GM12878 (cell line): ENCODE results near the gene EIF5B. TPM values are rescaled to one million over a fixed set of nuclear protein-coding genes. Genes with fewer than 3 reads are reported as not detected.

Source experiments
- ATAC-seq: fragments of 200-7000 bp; cut with Tn5 transposase; 3 replicates; pipeline ENCODE4 v1.9.1; 2020; ENCODE audit warnings: mild to moderate bottlenecking, moderate library complexity
- BruUV-seq: library from RNA; stranded (reverse); fragments of 400-500 nt; replicated peaks from 2 replicates; lab custom pipeline; 2021; lab: Mats Ljungman, UMichigan
- CTCF ChIA-PET: fragments of 300-600 bp; sonication (Branson Sonifier 250); formaldehyde crosslinking; extraction: SDS; loops from one replicate; lab custom pipeline; 2021; ENCODE audit warnings: inconsistent platforms; lab: Yijun Ruan, JAX
- POLR2A ChIA-PET: fragments of 350-600 bp; formaldehyde crosslinking; extraction: SDS; loops from one replicate; lab custom pipeline; 2021; ENCODE audit warnings: inconsistent platforms; lab: Charles Lee
- RAD21 ChIA-PET: fragments of 300-600 bp; sonication (Branson Sonifier 250); formaldehyde crosslinking; loops from one replicate; lab custom pipeline; 2023; ENCODE audit warnings: antibody characterized with exemption; ENCODE audit not compliant: unreplicated experiment; lab: Charles Lee
- SMC1A ChIA-PET: fragments of 300-600 bp; sonication (Branson Sonifier 250); formaldehyde crosslinking; loops from one replicate; lab custom pipeline; 2023; ENCODE audit not compliant: unreplicated experiment, uncharacterized antibody; lab: Charles Lee
- DNase-seq: peaks from one replicate; pipeline ENCODE4 v3.0.0-alpha.2; 2011; ENCODE audit warnings: low read depth, low spot score
- FAIRE-seq: peaks from 3 replicates; lab custom pipeline; 2011; peaks lifted over from hg19 to GRCh38; lab: Jason Lieb, UNC
- H2AFZ ChIP-seq: 2 replicates; pipeline ENCODE4 v1.6.0; 2011; ENCODE audit warnings: low read depth, low read length, control low read depth; ENCODE audit not compliant: control insufficient read depth
- H3K27ac ChIP-seq: 2 replicates; pipeline ENCODE4 v1.5.1; 2011; ENCODE audit warnings: control low read depth; ENCODE audit not compliant: control insufficient read depth, insufficient read depth
- H3K27me3 ChIP-seq, 2 experiments: replicated peaks in 1 of 2; 2 replicates each; pipeline versions ENCODE4 v1.6.0 to v1.6.1; 2011; ENCODE audit warnings: low read length in 1 of 2; ENCODE audit not compliant: control insufficient read depth in 2 of 2, insufficient read depth in 2 of 2
- H3K36me3 ChIP-seq, 2 experiments: 2 replicates each; pipeline ENCODE4 v1.5.1; 2011; ENCODE audit warnings: low read length in 1 of 2; ENCODE audit not compliant: control insufficient read depth in 2 of 2, insufficient read depth in 2 of 2
- H3K4me1 ChIP-seq: 2 replicates; pipeline ENCODE4 v1.6.1; 2011; ENCODE audit warnings: mild to moderate bottlenecking, low read length, moderate library complexity, mixed read lengths; ENCODE audit not compliant: control insufficient read depth, insufficient read depth
- H3K4me2 ChIP-seq: 2 replicates; pipeline ENCODE4 v1.6.0; 2011; ENCODE audit warnings: control low read depth; ENCODE audit not compliant: control insufficient read depth, insufficient read depth
- H3K4me3 ChIP-seq: fragments of 200-600 bp; sonication (generic); 2 replicates; pipeline ENCODE4 v1.5.1; 2016
- H3K79me2 ChIP-seq: 2 replicates; pipeline ENCODE4 v1.6.0; 2011; ENCODE audit warnings: low read length; ENCODE audit not compliant: control insufficient read depth, insufficient read depth
- H3K9ac ChIP-seq: 2 replicates; pipeline ENCODE4 v1.8.0; 2011; ENCODE audit warnings: low read length, control low read depth, mixed read lengths; ENCODE audit not compliant: control insufficient read depth, insufficient read depth
- H3K9me3 ChIP-seq: replicated peaks from 3 replicates; pipeline ENCODE4 v1.5.1; 2011; ENCODE audit warnings: mild to moderate bottlenecking, low read length; ENCODE audit not compliant: control insufficient read depth, insufficient read depth
- H4K20me1 ChIP-seq: 2 replicates; pipeline ENCODE4 v1.6.0; 2011; ENCODE audit not compliant: control insufficient read depth, insufficient read depth
- BCLAF1 ChIP-seq: fragments of 450-650 bp; IDR thresholded peaks from 2 replicates; pipeline ENCODE4 v1.6.1; 2017; ENCODE audit warnings: antibody characterized with exemption, mild to moderate bottlenecking, moderate library complexity
- CBX3 ChIP-seq: fragments of 200-600 bp; sonication (generic); IDR thresholded peaks from 2 replicates; pipeline ENCODE4 v1.6.1; 2016; ENCODE audit warnings: low read depth, borderline replicate concordance
- CHD2 ChIP-seq: IDR thresholded peaks from 2 replicates; pipeline ENCODE4 v1.6.1; 2011; ENCODE audit warnings: low read depth, low read length, improper control_type of control experiment, borderline replicate concordance
- E2F8 ChIP-seq: fragments of 450-650 bp; IDR thresholded peaks from 2 replicates; pipeline ENCODE4 v1.6.1; 2018; ENCODE audit warnings: mild to moderate bottlenecking, low read depth, moderate library complexity; ENCODE audit not compliant: partially characterized antibody
- FOXM1 ChIP-seq: IDR thresholded peaks from 2 replicates; pipeline ENCODE4 v1.6.1; 2012; ENCODE audit warnings: low read depth, mild to moderate bottlenecking, inconsistent platforms, low read length, moderate library complexity
- MAX ChIP-seq: IDR thresholded peaks from 2 replicates; pipeline ENCODE4 v1.6.1; 2012; ENCODE audit warnings: low read depth, low read length, improper control_type of control experiment
- PML ChIP-seq: IDR thresholded peaks from 2 replicates; pipeline ENCODE4 v1.6.1; 2012; ENCODE audit warnings: low read length, inconsistent platforms
- POLR2AphosphoS2 ChIP-seq: IDR thresholded peaks from 2 replicates; pipeline ENCODE4 v1.6.1; 2011; ENCODE audit warnings: low read depth, mild to moderate bottlenecking, low read length, improper control_type of control experiment, moderate library complexity
- SMAD5 ChIP-seq: IDR thresholded peaks from 2 replicates; pipeline ENCODE4 v1.6.1; 2016; ENCODE audit warnings: antibody characterized with exemption, low read depth
- SUPT20H ChIP-seq: IDR thresholded peaks from 2 replicates; pipeline ENCODE4 v1.6.1; 2011; ENCODE audit warnings: low read depth, mild to moderate bottlenecking, low read length, moderate library complexity, borderline replicate concordance; ENCODE audit not compliant: control insufficient read depth
- USF1 ChIP-seq: IDR thresholded peaks from 2 replicates; pipeline ENCODE4 v1.6.1; 2011; ENCODE audit warnings: borderline replicate concordance, low read depth, mild to moderate bottlenecking, moderate library complexity, mixed read lengths, low read length; ENCODE audit not compliant: insufficient read depth; ENCODE audit errors: extremely low read length
- YBX1 ChIP-seq: fragments of 450-650 bp; IDR thresholded peaks from 2 replicates; pipeline ENCODE4 v1.6.1; 2016; ENCODE audit warnings: antibody characterized with exemption
- ZBTB4 ChIP-seq: fragments of 450-650 bp; formaldehyde crosslinking; IDR thresholded peaks from 2 replicates; pipeline ENCODE4 v1.4.0; 2022; ENCODE audit warnings: mild to moderate bottlenecking, moderate library complexity
- WGBS: methylation state at CpG from one replicate; pipeline ENCODE4 v1.1.6; 2016; ENCODE audit warnings: low lambda C conversion rate; ENCODE audit not compliant: insufficient replicate concordance, insufficient coverage; ENCODE audit errors: missing lambda C conversion rate; 5-methylcytosine and 5-hydroxymethylcytosine counted together
- in situ Hi-C: fragments of 300-500 bp; cut with MboI; formaldehyde crosslinking; loops from 9 replicates; pipeline ENCODE4 v1.14.3; 2018; ENCODE audit warnings: mixed read lengths
- intact Hi-C: fragments of 100-400 bp; cut with micrococcal nuclease; formaldehyde crosslinking; loops from one replicate; pipeline ENCODE4 v1.14.2; 2022; ENCODE audit not compliant: unreplicated experiment
- polyA plus RNA-seq, 11 experiments: library from polyadenylated mRNA; depleted of rRNA in 4 of 11; unstranded in 6 of 11; stranded (reverse) in 5 of 11; fragments of >200 nt; fragmentation: Nextera tagmentation in 4 of 11; fragmentation: Illumina TruSeq in 1 of 11; extraction: Ambion mirVana in 4 of 11; extraction: Trizol in 1 of 11; gene quantifications; 1 replicate in 1 of 11; 2 replicates in 10 of 11; pipeline versions ENCODE4 v1.2.1 to v1.2.3, GENCODE V29; 2011 to 2016; ENCODE audit warnings: inconsistent platforms in 2 of 11, missing spikeins in 2 of 11, low read depth in 1 of 11
- total RNA-seq, 4 experiments: library from RNA; depleted of rRNA in 3 of 4; stranded (reverse); fragments of >200 nt in 3 of 4; fragmentation: Illumina TruSeq in 1 of 4; extraction: Trizol in 1 of 4; gene quantifications; 2 replicates each; pipeline versions ENCODE4 v1.2.1 to v1.2.3, GENCODE V29; 2013 to 2021

Gene EIF5B
- total and polyA plus RNA-seq, 10 of the 15 experiments (the other 5 are each of a cell fraction or from before 2014, with no cell fraction given) = 21.7 to 119 (median 40.8) TPM

GRCh38 chr2:99399063-99399462 lies 61.9 kb downstream of the EIF5B start:
- H3K4me3 ChIP-seq = no peak overlapping the region
- H3K4me1 ChIP-seq = no peaks in the 10 kb centered on the region
- BruUV-seq = no TSS peak
- RAD21 ChIA-PET = no interaction called here
- in situ Hi-C loops (no loop called here), intact Hi-C loops (no loop called here)
- no peaks in the 10 kb centered on the region for H3K79me2 ChIP-seq
- H3K9me3 ChIP-seq = no peaks in the 10 kb centered on the region
- no peak overlapping the region for H3K9ac ChIP-seq
- SMC1A ChIA-PET = interaction anchor here (1.1 to 1.9 kb wide), 3 partner anchors 10 to 19 kb away, joined by 5 to 6 read pairs (median 5); no protein-coding TSS in a partner anchor
- POLR2A ChIA-PET = no interaction called here
- CTCF ChIA-PET = interaction anchor here (0.9 to 1.2 kb wide), 2 partner anchors 62 to 91 kb away, joined by 3 read pairs; partner anchors contain the start of genes EIF5B and REV1
- peaks cover 14 to 45% of the 10 kb centered on the region in 2 experiments for H3K36me3 ChIP-seq
- H4K20me1 ChIP-seq = no peaks in the 10 kb centered on the region
- H3K27me3 ChIP-seq = no peaks in the 10 kb centered on the region
- no peak overlapping the region for H2AFZ ChIP-seq
- H3K27ac ChIP-seq = no peak overlapping the region
- DNase-seq (no peak), ATAC-seq (no peak), FAIRE-seq (no peak)
- no peak overlapping the region for H3K4me2 ChIP-seq
- 96% methylated on average over 5 of the region's 5 CpGs for WGBS
- TF ChIP-seq BCLAF1 (no peak), ZBTB4 (CRISPR knock-in tag) (no peak), CHD2 (no peak), MAX (no peak), SMAD5 (no peak), FOXM1 (no peak), POLR2AphosphoS2 (no peak), PML (no peak), SUPT20H (no peak), USF1 (no peak), CBX3 (no peak), YBX1 (no peak), E2F8 (no peak)
